IPS-20b (cell line): ENCODE data around the gene ACTN4.

Experiments used
- H3K27ac ChIP-seq: one replicate; pipeline ENCODE4 v1.5.1; 2013; ENCODE audit warnings: low read length
- H3K27me3 ChIP-seq: 2 replicates; pipeline ENCODE4 v1.6.1; 2013; ENCODE audit warnings: mild to moderate bottlenecking, low read length, inconsistent platforms; ENCODE audit not compliant: insufficient read depth
- H3K36me3 ChIP-seq: 2 replicates; pipeline ENCODE4 v1.6.1; 2013; ENCODE audit warnings: low read depth, mild to moderate bottlenecking, inconsistent platforms, low read length, moderate library complexity; ENCODE audit not compliant: insufficient read depth
- H3K4me1 ChIP-seq: 2 replicates; pipeline ENCODE4 v1.6.1; 2013; ENCODE audit warnings: mild to moderate bottlenecking, control low read depth, inconsistent platforms, low read length, moderate library complexity; ENCODE audit not compliant: insufficient read depth
- H3K4me3 ChIP-seq: 2 replicates; pipeline ENCODE4 v1.5.1; 2013; ENCODE audit warnings: mild to moderate bottlenecking, low read length, inconsistent platforms
- H3K9ac ChIP-seq: 2 replicates; pipeline ENCODE4 v1.6.1; 2013; ENCODE audit warnings: low read depth, mild to moderate bottlenecking, inconsistent platforms, low read length, moderate library complexity
- H3K9me3 ChIP-seq: 2 replicates; pipeline ENCODE4 v1.6.1; 2013; ENCODE audit warnings: mild to moderate bottlenecking, low read depth, low read length, inconsistent platforms; ENCODE audit not compliant: insufficient read depth

ACTN4 gene

GRCh38 chr19:38692458-38693379 is 45.3 kb downstream of the ACTN4 start:
- Histone ChIP-seq H3K9me3 (no peaks in the 10 kb centered on the region), H3K9ac (peak overlapping the region; percentile 62; the same call in 1 of the 2 replicates), H3K27me3 (no peaks in the 10 kb centered on the region), H3K36me3 (peaks cover 15% of the 10 kb centered on the region; the same call in 1 of the 2 replicates), H3K4me1 (peaks cover 23% of the 10 kb centered on the region), H3K27ac (peak overlapping the region; percentile 45), H3K4me3 (0 out of 2 replicates have a peak overlapping the region, but pooled peaks have one; percentile 24)

DNA sequence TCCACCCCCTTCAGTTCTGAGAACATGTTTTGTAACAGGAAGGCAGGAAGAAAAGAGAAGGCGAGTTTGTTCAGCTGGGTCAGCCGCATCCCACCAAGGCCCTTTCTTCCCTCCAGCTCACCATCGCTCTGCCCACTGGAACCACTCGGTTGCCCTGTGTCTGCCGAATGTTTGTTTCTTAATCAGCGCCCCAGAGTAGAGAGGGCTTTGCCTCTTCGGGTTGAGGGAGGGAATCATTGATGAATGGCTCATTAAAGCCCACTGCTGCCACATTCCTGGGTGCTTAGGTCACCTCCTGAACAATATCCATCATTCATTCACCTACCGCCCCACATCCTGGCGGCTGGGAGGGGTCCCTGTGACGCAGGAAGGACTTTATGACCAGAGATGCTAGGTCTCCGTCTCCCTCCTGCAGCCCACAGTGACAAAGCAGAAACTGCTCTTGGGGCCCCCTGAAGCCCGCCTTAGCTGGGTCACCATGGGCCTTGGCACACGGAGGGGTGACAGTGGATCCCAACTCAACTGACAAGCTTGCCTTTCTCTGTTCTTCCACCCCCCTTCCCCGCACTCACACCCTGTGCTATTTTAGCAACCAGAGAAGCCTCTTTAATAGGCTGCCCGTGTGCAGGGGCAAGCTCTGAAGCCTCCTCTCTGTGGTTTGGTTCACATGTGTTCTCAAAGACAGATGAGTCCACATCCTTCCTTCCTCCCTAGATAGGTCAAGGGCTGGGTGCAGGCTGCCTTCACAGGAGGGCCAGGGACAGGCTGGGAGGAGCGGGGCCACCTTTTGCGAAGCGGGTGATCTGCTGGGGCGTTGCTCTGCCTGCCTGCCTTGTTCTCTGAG is 46.2 kb downstream of the ACTN4 start:
- peaks cover 15% of the 10 kb centered on the region; the same call in 1 of the 2 replicates for H3K36me3 ChIP-seq
- peak overlapping the region; percentile 62; the same call in 1 of the 2 replicates for H3K9ac ChIP-seq
- H3K27me3 ChIP-seq, result no peaks in the 10 kb centered on the region
- 0 out of 2 replicates have a peak overlapping the region, but pooled peaks have one; percentile 24 for H3K4me3 ChIP-seq
- H3K9me3 ChIP-seq, result no peaks in the 10 kb centered on the region
- H3K4me1 ChIP-seq, result peaks cover 25% of the 10 kb centered on the region
- H3K27ac ChIP-seq, result peak overlapping the region; percentile 45

DNA sequence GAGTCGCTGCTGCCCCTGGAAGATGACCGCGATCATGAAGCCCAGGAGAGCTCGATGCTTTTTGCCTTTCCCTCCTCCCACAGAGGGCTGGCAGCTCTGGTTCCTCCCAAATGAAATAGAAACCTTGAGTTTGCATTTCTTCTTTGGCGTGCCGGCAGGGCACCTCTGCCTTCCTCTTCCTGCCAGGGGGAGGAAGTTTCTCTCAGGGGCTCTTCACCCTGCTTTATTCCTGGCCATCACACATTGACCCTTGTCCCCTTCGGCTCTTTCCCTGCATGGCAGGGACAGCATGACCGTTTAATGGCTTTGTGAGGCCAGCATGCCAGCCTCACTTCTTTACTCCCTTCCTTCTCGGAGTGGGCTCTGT is 47.9 kb downstream of the ACTN4 start:
- no peak overlapping the region for H3K9ac ChIP-seq
- no peak overlapping the region for H3K4me3 ChIP-seq

GRCh38 chr19:38695832-38696728 is 48.6 kb downstream of the ACTN4 start:
- Histone ChIP-seq H3K9ac (no peak overlapping the region), H3K36me3 (peaks cover 25% of the 10 kb centered on the region), H3K27ac (no peak overlapping the region), H3K27me3 (no peaks in the 10 kb centered on the region), H3K9me3 (no peaks in the 10 kb centered on the region), H3K4me3 (no peak overlapping the region), H3K4me1 (peaks cover 27% of the 10 kb centered on the region)

More for the DNA sequence above, 47.9 kb downstream of the ACTN4 start:
- peaks cover 18% of the 10 kb centered on the region for H3K36me3 ChIP-seq
- H3K4me1 ChIP-seq, result peaks cover 27% of the 10 kb centered on the region
- no peaks in the 10 kb centered on the region for H3K27me3 ChIP-seq
- no peak overlapping the region for H3K27ac ChIP-seq
- H3K9me3 ChIP-seq, result no peaks in the 10 kb centered on the region

GRCh38 chr19:38696729-38697055 is 49.2 kb downstream of the ACTN4 start:
- Histone ChIP-seq H3K27ac (no peak overlapping the region), H3K27me3 (no peaks in the 10 kb centered on the region), H3K36me3 (peaks cover 32% of the 10 kb centered on the region), H3K9ac (no peak overlapping the region), H3K4me3 (no peak overlapping the region), H3K4me1 (peaks cover 27% of the 10 kb centered on the region), H3K9me3 (no peaks in the 10 kb centered on the region)

- peaks cover 26% of the 10 kb centered on the region for H3K4me1 ChIP-seq
- no peak overlapping the region for H3K27ac ChIP-seq
- no peak overlapping the region for H3K4me3 ChIP-seq
- no peaks in the 10 kb centered on the region for H3K27me3 ChIP-seq
- no peak overlapping the region for H3K9ac ChIP-seq
- no peaks in the 10 kb centered on the region for H3K9me3 ChIP-seq
- H3K36me3 ChIP-seq, result peaks cover 37% of the 10 kb centered on the region
These were observed 49.7 kb downstream of the ACTN4 start for GRCh38 chr19:38697197-38697596.

GRCh38 chr19:38697641-38698071 is 50.2 kb downstream of the ACTN4 start:
- Histone ChIP-seq H3K4me3 (no peak overlapping the region), H3K36me3 (peaks cover 41% of the 10 kb centered on the region), H3K27ac (no peak overlapping the region), H3K4me1 (peaks cover 21% of the 10 kb centered on the region), H3K27me3 (no peaks in the 10 kb centered on the region), H3K9ac (no peak overlapping the region), H3K9me3 (no peaks in the 10 kb centered on the region)

DNA sequence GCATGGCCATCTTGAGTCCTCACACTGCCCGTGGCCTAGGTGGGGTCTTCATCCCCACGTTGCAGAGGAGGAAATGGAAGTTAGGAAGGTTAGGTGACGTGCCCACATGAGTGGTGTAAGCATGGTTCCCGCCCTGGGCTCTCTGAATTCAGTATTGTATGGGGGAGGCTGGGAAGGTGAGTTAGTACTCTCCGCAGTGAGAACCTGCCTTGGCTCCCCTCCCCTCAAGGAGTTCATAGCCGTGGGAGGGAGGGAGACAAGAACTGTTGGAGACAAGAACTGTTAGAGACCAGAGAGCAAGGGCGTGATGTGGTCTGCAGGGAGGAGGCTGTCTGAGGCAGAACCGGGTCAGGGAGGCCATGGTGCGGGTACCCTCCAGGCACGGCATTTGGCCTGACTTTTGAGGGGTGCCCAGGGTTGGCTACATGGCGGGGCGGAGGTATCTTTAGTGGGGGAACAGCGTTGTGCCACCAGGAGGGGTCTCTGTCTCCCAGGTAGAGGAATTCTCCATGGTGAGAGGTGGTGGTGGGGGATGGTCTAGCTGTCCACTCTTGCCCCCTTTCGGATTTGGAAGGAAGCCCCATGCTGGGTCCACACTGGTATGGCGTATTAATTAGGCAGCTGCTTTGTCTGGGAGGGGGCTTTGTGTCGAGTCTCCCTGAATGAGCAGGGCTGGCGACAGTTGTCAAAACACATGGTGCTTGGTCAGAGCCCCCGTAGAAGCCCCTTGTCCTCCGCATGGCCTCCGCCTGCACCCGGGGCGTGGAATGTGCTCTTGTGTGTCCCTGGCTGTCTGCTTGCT is 51.0 kb downstream of the ACTN4 start:
- no peak overlapping the region for H3K9ac ChIP-seq
- H3K4me3 ChIP-seq, result no peak overlapping the region
- no peaks in the 10 kb centered on the region for H3K27me3 ChIP-seq
- peaks cover 49% of the 10 kb centered on the region for H3K36me3 ChIP-seq
- no peaks in the 10 kb centered on the region for H3K9me3 ChIP-seq
- H3K4me1 ChIP-seq, result peaks cover 13% of the 10 kb centered on the region
- no peak overlapping the region for H3K27ac ChIP-seq

- Histone ChIP-seq H3K27ac (no peak overlapping the region), H3K4me1 (peaks cover 8% of the 10 kb centered on the region), H3K4me3 (no peak overlapping the region), H3K36me3 (peaks cover 54% of the 10 kb centered on the region), H3K27me3 (no peaks in the 10 kb centered on the region), H3K9ac (no peak overlapping the region), H3K9me3 (no peaks in the 10 kb centered on the region)
These were observed 51.5 kb downstream of the ACTN4 start for GRCh38 chr19:38699027-38699346.

GRCh38 chr19:38699647-38700349 is 52.3 kb downstream of the ACTN4 start:
- Histone ChIP-seq H3K9ac (no peak overlapping the region), H3K4me3 (no peak overlapping the region), H3K27ac (no peak overlapping the region), H3K4me1 (peaks cover 7% of the 10 kb centered on the region), H3K9me3 (no peaks in the 10 kb centered on the region), H3K36me3 (peaks cover 63% of the 10 kb centered on the region), H3K27me3 (no peaks in the 10 kb centered on the region)
